Transverse colon (tissue), 4 donors: ENCODE measurements around the gene CERKL. TPM values are rescaled to one million over a fixed set of nuclear protein-coding genes. Genes with fewer than 3 reads are reported as not detected.

Experiments used
- DNase-seq: peaks from one replicate; pipeline ENCODE4 v3.0.0-alpha.2; 2019
- H3K27ac ChIP-seq, 4 donors: fragments of 200-600 bp; sonication (generic); 2 replicates each; pipeline ENCODE4 v1.5.1; 2016 to 2018; ENCODE audit warnings: inconsistent platforms in 4 of 4
- H3K27me3 ChIP-seq: fragments of 200-600 bp; sonication (generic); 2 replicates; pipeline ENCODE4 v1.5.1; 2017; ENCODE audit warnings: inconsistent platforms
- H3K36me3 ChIP-seq, 4 donors: fragments of 200-600 bp; sonication (generic); 2 replicates each; pipeline ENCODE4 v1.5.1; 2017 to 2019; ENCODE audit warnings: inconsistent platforms in 4 of 4
- H3K4me1 ChIP-seq, 4 donors: fragments of 200-600 bp; sonication (generic); 2 replicates each; pipeline ENCODE4 v1.5.1; 2017 to 2020; ENCODE audit warnings: inconsistent platforms in 4 of 4
- H3K4me3 ChIP-seq, 4 donors: fragments of 200-600 bp; sonication (generic); 1 replicate in 1 of 4; 2 replicates in 3 of 4; pipeline versions ENCODE4 v1.5.1 to v1.6.1; 2017 to 2019; ENCODE audit warnings: inconsistent platforms in 4 of 4
- H3K9me3 ChIP-seq, 2 donors: fragments of 200-600 bp; sonication (generic); 2 replicates each; pipeline ENCODE4 v1.5.1; 2017 to 2019; ENCODE audit warnings: inconsistent platforms in 2 of 2
- CTCF ChIP-seq, 5 experiments: fragments of 200-600 bp in 3 of 5; fragments of 450-650 bp in 2 of 5; sonication (generic) in 3 of 5; IDR thresholded peaks; 1 replicate in 2 of 5; 2 replicates in 3 of 5; pipeline ENCODE4 v1.5.1; 2016 to 2017; ENCODE audit warnings: antibody characterized with exemption in 5 of 5, inconsistent platforms in 3 of 5, mild to moderate bottlenecking in 2 of 5, moderate library complexity in 1 of 5
- EP300 ChIP-seq: sonication (generic); formaldehyde crosslinking; IDR thresholded peaks from one replicate; pipeline ENCODE4 v1.6.1; 2017; ENCODE audit warnings: antibody characterized with exemption, low read depth
- POLR2A ChIP-seq: fragments of 450-650 bp; IDR thresholded peaks from one replicate; pipeline ENCODE4 v1.6.1; 2016; ENCODE audit warnings: antibody characterized with exemption, mild to moderate bottlenecking, moderate library complexity
- POLR2AphosphoS5 ChIP-seq, 3 donors: sonication (generic); formaldehyde crosslinking; IDR thresholded peaks; one replicate each; pipeline ENCODE4 v1.6.1; 2016; ENCODE audit warnings: antibody characterized with exemption in 3 of 3
- WGBS, 2 donors: methylation state at CpG; one replicate each; pipeline ENCODE4 v1.1.5; 2018; ENCODE audit warnings: low coverage in 1 of 2; 5-methylcytosine and 5-hydroxymethylcytosine counted together
- in situ Hi-C, 4 donors: fragments of 200-750 bp; cut with MboI; loops; one replicate each; pipeline versions ENCODE4 v1.15.0 to v1.15.1; 2017; ENCODE audit warnings: low sequenced_read_pairs in 3 of 4, low pct_ligation_motif_present in 1 of 4, low pct_unique_long_range_greater_than_20kb in 1 of 4
- intact Hi-C: fragments of 100-400 bp; cut with DNase I; formaldehyde crosslinking; loops from one replicate; pipeline ENCODE4 v1.15.1; 2023; ENCODE audit warnings: low total_unique reads
- total RNA-seq, 4 donors: library from RNA; depleted of rRNA; stranded (reverse); fragments of >200 nt; gene quantifications; one replicate each; pipeline ENCODE4 v1.1.0, GENCODE V29; 2016

Gene CERKL
- total RNA-seq, 4 donors from 2014 or later = 0.32 TPM; not detected in 3

GRCh38 chr2:181646415-181646987 is 10.4 kb downstream of the CERKL start:
- in situ Hi-C loops (no loop called here), intact Hi-C loops (no loop called here)
- Histone ChIP-seq H3K27ac (no peak overlapping the region), H3K36me3 (no peaks in the 10 kb centered on the region), H3K4me3 (no peak overlapping the region), H3K4me1 (no peaks in the 10 kb centered on the region), H3K27me3 (no peaks in the 10 kb centered on the region), H3K9me3 (no peaks in the 10 kb centered on the region)
- WGBS, 2 donors = 76 to 78% methylated on average over 1 of the region's 1 CpG
- no peak for DNase-seq
- TF ChIP-seq POLR2AphosphoS5 (IDR thresholded peaks at IDR 0.05) = no peak
- no peak for TF ChIP-seq CTCF (IDR thresholded peaks at IDR 0.05)
- no peak for TF ChIP-seq EP300
- TF ChIP-seq POLR2A = no peak

GRCh38 chr2:181643151-181643550 is 13.8 kb downstream of the CERKL start:
- no peak for TF ChIP-seq POLR2AphosphoS5 (IDR thresholded peaks at IDR 0.05)
- no peak for TF ChIP-seq POLR2A
- TF ChIP-seq EP300 = no peak
- no peak for TF ChIP-seq CTCF (IDR thresholded peaks at IDR 0.05)
- Histone ChIP-seq H3K27ac (no peak overlapping the region), H3K36me3 (no peaks in the 10 kb centered on the region), H3K27me3 (no peaks in the 10 kb centered on the region), H3K4me3 (no peak overlapping the region), H3K9me3 (no peaks in the 10 kb centered on the region), H3K4me1 (no peaks in the 10 kb centered on the region)
- in situ Hi-C loops = no loop called here
- DNase-seq = no peak
- 67 to 75% methylated on average over 1 of the region's 1 CpG for WGBS, 2 donors
- intact Hi-C loops = no loop called here

GRCh38 chr2:181642086-181642485 is 14.8 kb downstream of the CERKL start:
- H3K4me3 ChIP-seq = no peak overlapping the region
- no peaks in the 10 kb centered on the region for H3K27me3 ChIP-seq
- intact Hi-C loops (no loop called here), in situ Hi-C loops (no loop called here)
- no peaks in the 10 kb centered on the region for H3K9me3 ChIP-seq
- DNase-seq = no peak
- 73 to 78% methylated on average over 4 of the region's 4 CpGs for WGBS, 2 donors
- no peaks in the 10 kb centered on the region for H3K36me3 ChIP-seq
- no peak overlapping the region for H3K27ac ChIP-seq
- no peak for TF ChIP-seq POLR2A
- no peak for TF ChIP-seq POLR2AphosphoS5 (IDR thresholded peaks at IDR 0.05)
- no peak for TF ChIP-seq CTCF (IDR thresholded peaks at IDR 0.05)
- no peaks in the 10 kb centered on the region for H3K4me1 ChIP-seq

- H3K36me3 ChIP-seq = no peaks in the 10 kb centered on the region
- TF ChIP-seq CTCF (IDR thresholded peaks at IDR 0.05) = no peak
- no peak for TF ChIP-seq EP300
- no peak for TF ChIP-seq POLR2AphosphoS5 (IDR thresholded peaks at IDR 0.05)
- TF ChIP-seq POLR2A = no peak
- intact Hi-C loops = no loop called here
- no peak overlapping the region for H3K27ac ChIP-seq
- no peaks in the 10 kb centered on the region for H3K4me1 ChIP-seq
- no peak overlapping the region for H3K4me3 ChIP-seq
- DNase-seq = no peak
- no peaks in the 10 kb centered on the region for H3K27me3 ChIP-seq
- in situ Hi-C loops = no loop called here
- WGBS, 2 donors = 0% methylated on average over 1 of the region's 1 CpG
- H3K9me3 ChIP-seq = no peaks in the 10 kb centered on the region
Observed at GRCh38 chr2:181639686-181640085, 17.2 kb downstream of the CERKL start.
